K562 (cell line): Measurements from ENCODE around the gene MPRIP. TPM values are rescaled to one million over a fixed set of nuclear protein-coding genes. Genes with fewer than 3 reads are reported as not detected.
A peak's percentile ranks its signal among the peaks of the same experiment; 100 is the strongest.

Experiments used
- E4F1 ChIP-seq: fragments of 250-450 bp; sonication (Bioruptor Pico); IDR thresholded peaks from 2 replicates; pipeline ENCODE4 v1.5.0; 2021; ENCODE audit warnings: mild to moderate bottlenecking, borderline replicate concordance
- GTF2E2 ChIP-seq: fragments of 200-800 bp; sonication (Bioruptor generic); IDR thresholded peaks from 2 replicates; pipeline ENCODE4 v1.6.1; 2016; ENCODE audit warnings: missing genetic modification characterization, missing compliant biosample characterization
- ID3 ChIP-seq, 2 experiments: fragments of 250-450 bp in 1 of 2; fragments of 450-650 bp in 1 of 2; sonication (Bioruptor Pico) in 1 of 2; IDR thresholded peaks; 2 replicates each; pipeline versions ENCODE4 v1.6.1 to v1.8.0; 2016 to 2021; ENCODE audit warnings: mild to moderate bottlenecking in 2 of 2, moderate library complexity in 2 of 2, missing compliant biosample characterization in 1 of 2, missing genetic modification characterization in 1 of 2
- JUNB ChIP-seq: fragments of 450-650 bp; formaldehyde crosslinking; conservative IDR thresholded peaks from 2 replicates; pipeline ENCODE4 v1.4.0; 2020; ENCODE audit warnings: mild to moderate bottlenecking
- KAT8 ChIP-seq: fragments of 450-650 bp; IDR thresholded peaks from 2 replicates; pipeline ENCODE4 v1.6.1; 2016; ENCODE audit warnings: low read depth, mild to moderate bottlenecking
- KDM2B ChIP-seq: fragments of 250-450 bp; sonication (Bioruptor Pico); IDR thresholded peaks from 2 replicates; pipeline ENCODE4 v1.8.0; 2021; ENCODE audit warnings: mild to moderate bottlenecking, moderate library complexity
- L3MBTL2 ChIP-seq: fragments of 450-650 bp; IDR thresholded peaks from 2 replicates; pipeline ENCODE4 v1.6.1; 2016; ENCODE audit warnings: mild to moderate bottlenecking, moderate library complexity
- MAFF ChIP-seq: IDR thresholded peaks from 2 replicates; pipeline ENCODE4 v1.6.1; 2012; ENCODE audit warnings: low read length, improper control_type of control experiment
- MCM5 ChIP-seq: fragments of 450-650 bp; IDR thresholded peaks from 2 replicates; pipeline ENCODE4 v1.6.1; 2016; ENCODE audit warnings: low read depth
- MEF2A ChIP-seq: IDR thresholded peaks from 2 replicates; pipeline ENCODE4 v1.6.1; 2011; ENCODE audit warnings: low read depth, mild to moderate bottlenecking, low read length, moderate library complexity; ENCODE audit not compliant: control insufficient read depth
- NR2C2 ChIP-seq, 2 experiments: fragments of 200-800 bp in 1 of 2; sonication (Bioruptor generic) in 1 of 2; sonication (generic) in 1 of 2; formaldehyde crosslinking in 1 of 2; IDR thresholded peaks; 2 replicates each; pipeline versions ENCODE4 v1.6.1 to v1.8.0; 2016 to 2022; ENCODE audit warnings: mild to moderate bottlenecking in 1 of 2, missing compliant biosample characterization in 1 of 2, missing genetic modification characterization in 1 of 2, missing genetic modification reagents in 1 of 2
- PHF21A ChIP-seq: fragments of 450-650 bp; IDR thresholded peaks from 2 replicates; pipeline ENCODE4 v1.6.1; 2017; ENCODE audit warnings: low read depth, borderline replicate concordance
- RUNX1 ChIP-seq: sonication (generic); IDR thresholded peaks from 2 replicates; pipeline ENCODE4 v1.6.1; 2016; ENCODE audit warnings: antibody characterized with exemption, low read depth
- SMARCE1 ChIP-seq: fragments of 450-650 bp; IDR thresholded peaks from 2 replicates; pipeline ENCODE4 v1.7.1; 2016; ENCODE audit warnings: mild to moderate bottlenecking
- TBL1XR1 ChIP-seq, 2 experiments: IDR thresholded peaks; 2 replicates each; pipeline ENCODE4 v1.6.1; 2012; ENCODE audit warnings: improper control_type of control experiment in 2 of 2, low read length in 2 of 2, mild to moderate bottlenecking in 1 of 2
- XRCC5 ChIP-seq: fragments of 200-400 bp; formaldehyde crosslinking; IDR thresholded peaks from 2 replicates; pipeline ENCODE4 v1.6.1; 2017; ENCODE audit warnings: low read depth, mild to moderate bottlenecking, low read length
- ZBTB11 ChIP-seq, 3 experiments: fragments of 200-800 bp in 1 of 3; fragments of 250-450 bp in 1 of 3; fragments of 450-650 bp in 1 of 3; sonication (Bioruptor Pico) in 1 of 3; sonication (Bioruptor generic) in 1 of 3; formaldehyde crosslinking in 1 of 3; IDR thresholded peaks; 2 replicates each; pipeline versions ENCODE4 v1.6.1 to v1.8.0; 2016 to 2022; ENCODE audit warnings: mild to moderate bottlenecking in 2 of 3, missing genetic modification characterization in 2 of 3, missing compliant biosample characterization in 1 of 3, moderate library complexity in 1 of 3
- ZFP36 ChIP-seq: fragments of 150-350 bp; IDR thresholded peaks from 2 replicates; pipeline ENCODE4 v1.6.1; 2018; ENCODE audit warnings: low read length, low read depth; ENCODE audit not compliant: partially characterized antibody
- ZFX ChIP-seq: sonication (generic); formaldehyde crosslinking; IDR thresholded peaks from 2 replicates; pipeline ENCODE4 v1.8.0; 2022; ENCODE audit warnings: mild to moderate bottlenecking, missing genetic modification reagents, moderate library complexity
- ZNF232 ChIP-seq: sonication (generic); formaldehyde crosslinking; IDR thresholded peaks from 2 replicates; pipeline ENCODE4 v1.8.0; 2022; ENCODE audit warnings: mild to moderate bottlenecking, missing genetic modification reagents
- ZNF586 ChIP-seq: fragments of 450-650 bp; formaldehyde crosslinking; conservative IDR thresholded peaks from 2 replicates; pipeline ENCODE4 v1.4.0; 2020; ENCODE audit warnings: mild to moderate bottlenecking, moderate library complexity
- polyA plus RNA-seq, 8 experiments: library from polyadenylated mRNA; depleted of rRNA in 4 of 8; stranded (reverse) in 5 of 8; unstranded in 3 of 8; fragments of >200 nt; fragmentation: Nextera tagmentation in 2 of 8; fragmentation: Illumina TruSeq in 1 of 8; extraction: Ambion mirVana in 2 of 8; extraction: Trizol in 1 of 8; gene quantifications; 2 replicates each; pipeline versions ENCODE4 v1.2.1 to v1.2.3, GENCODE V29; 2011 to 2014; ENCODE audit warnings: inconsistent platforms in 1 of 8, missing spikeins in 1 of 8
- total RNA-seq, 7 experiments: library from RNA; depleted of rRNA in 6 of 7; stranded (reverse); fragments of >200 nt in 6 of 7; fragmentation: Illumina TruSeq in 2 of 7; extraction: Trizol in 2 of 7; gene quantifications; 2 replicates each; pipeline versions ENCODE4 v1.2.1 to v1.2.3, GENCODE V29; 2011 to 2021; ENCODE audit warnings: low replicate concordance in 1 of 7

Gene MPRIP
- total and polyA plus RNA-seq, 9 of the 15 experiments (the other 6 are each of a cell fraction or from before 2014, with no cell fraction given) = 10.0 to 72.6 (median 30.1) TPM

- TF ChIP-seq ZNF232 (CRISPR knock-in tag) (no peak), GTF2E2 (tag) (no peak), ZBTB11 (CRISPR knock-in tag; IDR thresholded peaks at IDR 0.05) (no peak), L3MBTL2 (peak; percentile 12; the same call in 1 of the 2 replicates), E4F1 (CRISPR knock-in tag) (no peak), NR2C2 (CRISPR knock-in tag; IDR thresholded peaks at IDR 0.05) (peak; percentile 42; the same call in 1 of the 2 replicates), NR2C2 (tag; IDR thresholded peaks at IDR 0.05) (no peak), JUNB (no peak), MEF2A (no peak), ZFX (no peak; the same call in 1 of the 2 replicates), ZFP36 (no peak), ID3 (CRISPR knock-in tag; IDR thresholded peaks at IDR 0.05) (no peak), ID3 (tag; IDR thresholded peaks at IDR 0.05) (no peak), ZNF586 (CRISPR knock-in tag) (no peak), SMARCE1 (no peak), KAT8 (no peak), MCM5 (no peak), KDM2B (CRISPR knock-in tag) (no peak), MAFF (peak; percentile 69), PHF21A (peak; percentile 76; the same call in 1 of the 2 replicates), TBL1XR1 (IDR thresholded peaks at IDR 0.05; ENCODE audit: low read length in 2 of 2) (0 out of 4 replicates have a peak, but pooled peaks of 1 of the 2 experiments have one; percentile 5), RUNX1 (no peak), XRCC5 (no peak)
Observed at GRCh38 chr17:17237026-17237799, 195.0 kb downstream of the MPRIP start, which contains the start of gene FLCN (continued).
